HUES64 (cell line): Measurements from ENCODE around the gene MLH1.

Experiments
- H3K27ac ChIP-seq: 2 replicates; pipeline ENCODE4 v1.7.0; 2013; ENCODE audit warnings: low read depth, low read length, inconsistent platforms
- H3K27me3 ChIP-seq: 2 replicates; pipeline ENCODE4 v1.6.1; 2013; ENCODE audit warnings: mild to moderate bottlenecking, low read length; ENCODE audit not compliant: insufficient read depth
- H3K36me3 ChIP-seq: 2 replicates; pipeline ENCODE4 v1.6.1; 2013; ENCODE audit warnings: mild to moderate bottlenecking, low read length; ENCODE audit not compliant: insufficient read depth
- H3K4me1 ChIP-seq: 2 replicates; pipeline ENCODE4 v1.6.1; 2013; ENCODE audit warnings: mild to moderate bottlenecking, low read length, moderate library complexity; ENCODE audit not compliant: insufficient read depth
- H3K4me3 ChIP-seq: 2 replicates; pipeline ENCODE4 v1.5.1; 2013; ENCODE audit warnings: mild to moderate bottlenecking, low read length, moderate library complexity
- H3K9ac ChIP-seq: 2 replicates; pipeline ENCODE4 v1.6.1; 2013; ENCODE audit warnings: mild to moderate bottlenecking, low read depth, low read length
- H3K9me3 ChIP-seq: 2 replicates; pipeline ENCODE4 v1.6.1; 2013; ENCODE audit warnings: low read depth, low read length; ENCODE audit not compliant: insufficient read depth
- WGBS: fragments of 150-250, 120-280 bp; methylation state at CpG from one replicate; pipeline ENCODE4 v1.1.7; 2013; ENCODE audit warnings: missing lambda C conversion rate; 5-methylcytosine and 5-hydroxymethylcytosine counted together

Gene MLH1

GRCh38 chr3:37093481-37093880 is 100.2 kb downstream of the MLH1 start:
- H3K36me3 ChIP-seq = peaks cover 32% of the 10 kb centered on the region
- WGBS = 97% methylated on average over 2 of the region's 2 CpGs
- no peaks in the 10 kb centered on the region for H3K9me3 ChIP-seq
- H3K4me3 ChIP-seq = no peak overlapping the region
- no peaks in the 10 kb centered on the region for H3K27me3 ChIP-seq
- no peak overlapping the region for H3K9ac ChIP-seq
- peaks cover 7% of the 10 kb centered on the region for H3K4me1 ChIP-seq
- H3K27ac ChIP-seq = no peak overlapping the region

GRCh38 chr3:37094636-37095035 is 101.3 kb downstream of the MLH1 start:
- peaks cover 7% of the 10 kb centered on the region for H3K4me1 ChIP-seq
- no peak overlapping the region for H3K27ac ChIP-seq
- no peak overlapping the region; the same call in 1 of the 2 replicates for H3K9ac ChIP-seq
- H3K27me3 ChIP-seq = no peaks in the 10 kb centered on the region
- WGBS = 92% methylated on average over 3 of the region's 3 CpGs
- peaks cover 26% of the 10 kb centered on the region for H3K36me3 ChIP-seq
- H3K4me3 ChIP-seq = no peak overlapping the region
- H3K9me3 ChIP-seq = no peaks in the 10 kb centered on the region

- H3K27me3 ChIP-seq = no peaks in the 10 kb centered on the region
- H3K9ac ChIP-seq = no peak overlapping the region
- H3K27ac ChIP-seq = no peak overlapping the region; the same call in 1 of the 2 replicates
- H3K9me3 ChIP-seq = no peaks in the 10 kb centered on the region
- no peak overlapping the region for H3K4me3 ChIP-seq
- H3K36me3 ChIP-seq = peaks cover 13% of the 10 kb centered on the region
- H3K4me1 ChIP-seq = peaks cover 7% of the 10 kb centered on the region
- 55% methylated on average over 1 of the region's 1 CpG for WGBS
Observed at GRCh38 chr3:37096288-37096687, 103.0 kb downstream of the MLH1 start.

- Histone ChIP-seq H3K27ac (no peak overlapping the region), H3K4me3 (no peak overlapping the region), H3K36me3 (peaks cover 10% of the 10 kb centered on the region), H3K27me3 (no peaks in the 10 kb centered on the region), H3K4me1 (peaks cover 7% of the 10 kb centered on the region), H3K9me3 (no peaks in the 10 kb centered on the region), H3K9ac (no peak overlapping the region)
- WGBS = 86% methylated on average over 1 of the region's 1 CpG
Observed at GRCh38 chr3:37096975-37097374, 103.7 kb downstream of the MLH1 start.

DNA sequence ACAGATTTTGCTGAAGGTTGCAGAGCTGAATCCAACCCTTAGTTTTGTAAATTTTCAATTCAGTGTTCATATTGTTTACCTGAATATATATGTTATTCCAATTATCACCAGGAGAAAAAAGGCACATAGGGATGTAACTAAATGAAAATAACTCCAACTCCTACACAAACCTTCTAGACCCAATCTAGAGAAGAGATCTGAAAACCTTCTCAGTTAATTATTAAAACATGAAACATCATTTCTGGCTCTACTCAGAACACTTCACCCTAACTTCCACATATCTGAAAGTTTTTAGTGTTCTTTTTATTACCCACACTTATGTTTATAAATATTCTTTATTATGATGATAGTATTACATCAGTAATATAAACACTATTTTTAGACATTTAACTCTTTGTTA is 104.5 kb downstream of the MLH1 start:
- Histone ChIP-seq H3K9ac (no peak overlapping the region), H3K27ac (no peak overlapping the region), H3K4me1 (peaks cover 7% of the 10 kb centered on the region), H3K36me3 (peaks cover 8% of the 10 kb centered on the region), H3K27me3 (no peaks in the 10 kb centered on the region), H3K9me3 (no peaks in the 10 kb centered on the region), H3K4me3 (no peak overlapping the region)

- 96% methylated on average over 2 of the region's 2 CpGs for WGBS
- H3K27me3 ChIP-seq = no peaks in the 10 kb centered on the region
- no peak overlapping the region for H3K27ac ChIP-seq
Observed at GRCh38 chr3:37098884-37099283, 105.6 kb downstream of the MLH1 start.

GRCh38 chr3:37099469-37099868 is 106.2 kb downstream of the MLH1 start:
- Histone ChIP-seq H3K36me3 (peaks cover 8% of the 10 kb centered on the region; the same call in 1 of the 2 replicates), H3K9me3 (no peaks in the 10 kb centered on the region), H3K27ac (no peak overlapping the region), H3K4me3 (no peak overlapping the region), H3K4me1 (peaks cover 7% of the 10 kb centered on the region), H3K9ac (no peak overlapping the region), H3K27me3 (no peaks in the 10 kb centered on the region)

More at GRCh38 chr3:37098884-37099283, 105.6 kb downstream of the MLH1 start:
- Histone ChIP-seq H3K9me3 (no peaks in the 10 kb centered on the region), H3K4me1 (peaks cover 7% of the 10 kb centered on the region), H3K4me3 (no peak overlapping the region), H3K36me3 (peaks cover 8% of the 10 kb centered on the region), H3K9ac (no peak overlapping the region)

DNA sequence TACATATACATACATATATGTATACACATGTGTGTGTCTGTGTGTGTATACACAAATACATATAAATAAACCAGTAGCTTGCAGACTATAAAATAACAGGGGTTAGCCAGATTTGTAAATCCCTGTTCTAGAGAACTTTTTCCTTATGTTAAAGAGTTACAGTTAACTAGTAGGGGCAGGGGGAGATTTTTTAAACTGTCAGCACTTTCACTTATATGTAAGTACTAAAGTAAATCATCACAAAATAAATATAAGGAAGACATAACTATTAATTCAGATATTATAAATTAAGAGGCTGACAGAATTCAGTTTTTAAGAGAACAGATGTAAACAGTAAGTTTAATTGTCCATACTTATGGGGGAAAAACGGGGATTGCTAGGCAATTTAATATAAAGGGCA is 107.1 kb downstream of the MLH1 start:
- H3K4me3 ChIP-seq = no peak overlapping the region
- no peaks in the 10 kb centered on the region for H3K27me3 ChIP-seq
- no peaks in the 10 kb centered on the region for H3K36me3 ChIP-seq
- H3K9me3 ChIP-seq = no peaks in the 10 kb centered on the region
- H3K27ac ChIP-seq = no peak overlapping the region
- H3K4me1 ChIP-seq = peaks cover 7% of the 10 kb centered on the region
- WGBS = 97% methylated on average over 1 of the region's 1 CpG
- no peak overlapping the region for H3K9ac ChIP-seq
